Fibroblast of skin of scalp (primary cell): Measurements from ENCODE around the gene RNF144A. TPM values are rescaled to one million over a fixed set of nuclear protein-coding genes. Genes with fewer than 3 reads are reported as not detected.
"Not testable (repeated sequence)": the region's sequence is repeated elsewhere in the genome, so short reads cannot be mapped to it uniquely, and the experiment has no call there.

Experiments used
- DNase-seq: peaks from one replicate; pipeline ENCODE4 v3.0.0-alpha.2; 2013
- polyA plus RNA-seq, 2 experiments: library from polyadenylated mRNA; unstranded; fragments of 120-200 nt; gene quantifications; one replicate each; pipeline ENCODE4 v1.2.1, GENCODE V29; 2013; ENCODE audit not compliant: insufficient read length in 2 of 2

RNF144A gene, protein sequence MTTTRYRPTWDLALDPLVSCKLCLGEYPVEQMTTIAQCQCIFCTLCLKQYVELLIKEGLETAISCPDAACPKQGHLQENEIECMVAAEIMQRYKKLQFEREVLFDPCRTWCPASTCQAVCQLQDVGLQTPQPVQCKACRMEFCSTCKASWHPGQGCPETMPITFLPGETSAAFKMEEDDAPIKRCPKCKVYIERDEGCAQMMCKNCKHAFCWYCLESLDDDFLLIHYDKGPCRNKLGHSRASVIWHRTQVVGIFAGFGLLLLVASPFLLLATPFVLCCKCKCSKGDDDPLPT
- 1.2 TPM for polyA plus RNA-seq (2013, experiment 1 of 2; ENCODE audit: insufficient read length)
- polyA plus RNA-seq (2013, experiment 2 of 2; ENCODE audit: insufficient read length): 1.7 TPM

DNA sequence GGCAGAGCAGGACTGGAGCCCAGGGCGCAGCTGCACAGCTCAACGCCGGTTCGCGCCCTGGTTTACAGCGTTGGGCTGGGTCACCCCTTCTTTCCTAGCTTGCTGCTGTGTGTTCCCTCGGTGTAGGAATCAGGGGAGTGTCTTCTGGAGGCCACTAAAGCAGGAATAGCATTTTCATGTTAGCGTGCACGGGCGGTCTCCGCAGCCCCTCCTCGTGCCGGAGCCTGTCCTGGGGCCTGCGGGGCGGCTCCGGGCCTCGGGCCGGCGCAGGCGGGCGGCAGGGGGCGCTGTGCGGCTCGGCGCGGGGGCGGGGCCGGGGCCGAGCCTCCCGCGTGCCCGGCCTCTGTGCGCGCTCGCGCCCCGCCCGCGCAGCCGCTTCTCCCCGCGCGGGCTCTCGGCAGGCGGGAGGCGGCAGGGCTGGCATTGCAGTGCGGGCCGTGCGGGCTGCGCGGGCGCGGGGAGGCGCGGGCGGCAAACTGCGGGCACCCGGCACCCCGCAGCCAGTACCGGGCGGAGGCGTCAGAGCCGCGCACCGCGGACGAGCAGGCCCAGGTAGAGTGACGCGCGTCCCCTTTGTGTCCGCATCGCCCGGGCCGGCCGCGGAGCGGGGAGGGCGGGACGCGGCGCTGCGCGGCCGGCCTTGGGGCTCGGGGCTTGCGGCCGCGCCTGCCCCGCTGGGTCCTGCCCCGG, at the start of gene RNF144A:
Gene RNF144A (plus strand): TSS at position 342 of the 690 bp plus-strand sequence. CDS start 79,515 bp downstream, outside the sequence.
- peak; percentile 53 for DNase-seq

DNA sequence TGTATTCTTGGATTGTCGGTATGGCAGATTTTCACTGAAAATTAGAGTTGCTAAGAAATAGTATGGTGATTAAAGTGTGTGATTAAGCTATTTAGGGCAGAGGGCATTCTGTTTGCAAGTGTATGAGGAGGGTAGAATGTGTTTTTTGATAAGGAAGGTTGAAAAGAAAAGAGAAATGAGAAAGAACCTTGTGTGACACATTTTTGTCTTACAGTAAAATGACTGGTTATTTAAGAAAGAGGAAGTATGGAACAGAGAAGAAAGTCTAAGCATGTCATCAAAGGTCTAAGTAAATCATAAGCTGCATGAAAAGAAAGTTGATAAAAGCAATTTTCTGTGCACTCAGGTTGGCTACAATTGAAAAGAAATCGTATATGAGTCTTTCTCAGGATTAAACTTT, 44.8 kb upstream of the RNF144A start:
- no peak for DNase-seq

DNA sequence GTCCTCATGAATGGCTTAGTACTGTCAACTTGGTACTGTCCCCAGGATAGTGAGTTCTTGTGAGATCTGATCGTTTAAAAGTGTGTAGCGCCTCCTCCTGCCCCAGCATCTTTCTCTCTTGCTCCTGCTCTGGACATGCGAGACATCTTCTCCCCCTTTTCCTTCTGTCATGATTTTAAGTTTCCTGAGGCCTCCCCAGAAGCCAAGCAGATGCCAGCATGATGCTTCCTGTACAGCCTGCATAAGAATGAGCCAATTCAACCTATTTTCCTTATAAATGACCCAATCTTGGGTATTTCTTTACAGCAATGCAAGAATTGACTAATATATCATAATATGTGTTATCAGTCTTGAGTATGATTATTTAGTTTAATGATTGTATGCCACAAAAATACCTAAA, 43.2 kb upstream of the RNF144A start:
- DNase-seq: no peak

DNA sequence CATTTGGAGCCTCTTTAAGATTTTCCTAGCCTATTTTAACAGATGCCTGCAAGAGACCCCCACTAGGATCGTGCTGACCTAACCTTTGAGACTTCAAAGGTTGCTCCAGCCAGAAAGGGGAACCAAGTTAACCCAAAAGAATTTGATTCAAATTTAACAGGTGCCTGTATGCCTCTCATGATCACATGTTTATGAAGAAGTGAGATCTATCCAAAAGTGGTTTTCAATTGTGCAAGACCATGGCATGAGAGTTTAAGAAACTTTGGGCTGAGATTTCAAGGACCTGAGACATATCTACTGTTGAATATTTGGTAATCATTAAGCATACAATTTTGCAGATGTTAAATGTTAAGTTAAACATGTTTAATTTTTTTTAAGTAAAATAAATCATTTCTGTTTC, 40.9 kb upstream of the RNF144A start:
- no peak for DNase-seq

DNA sequence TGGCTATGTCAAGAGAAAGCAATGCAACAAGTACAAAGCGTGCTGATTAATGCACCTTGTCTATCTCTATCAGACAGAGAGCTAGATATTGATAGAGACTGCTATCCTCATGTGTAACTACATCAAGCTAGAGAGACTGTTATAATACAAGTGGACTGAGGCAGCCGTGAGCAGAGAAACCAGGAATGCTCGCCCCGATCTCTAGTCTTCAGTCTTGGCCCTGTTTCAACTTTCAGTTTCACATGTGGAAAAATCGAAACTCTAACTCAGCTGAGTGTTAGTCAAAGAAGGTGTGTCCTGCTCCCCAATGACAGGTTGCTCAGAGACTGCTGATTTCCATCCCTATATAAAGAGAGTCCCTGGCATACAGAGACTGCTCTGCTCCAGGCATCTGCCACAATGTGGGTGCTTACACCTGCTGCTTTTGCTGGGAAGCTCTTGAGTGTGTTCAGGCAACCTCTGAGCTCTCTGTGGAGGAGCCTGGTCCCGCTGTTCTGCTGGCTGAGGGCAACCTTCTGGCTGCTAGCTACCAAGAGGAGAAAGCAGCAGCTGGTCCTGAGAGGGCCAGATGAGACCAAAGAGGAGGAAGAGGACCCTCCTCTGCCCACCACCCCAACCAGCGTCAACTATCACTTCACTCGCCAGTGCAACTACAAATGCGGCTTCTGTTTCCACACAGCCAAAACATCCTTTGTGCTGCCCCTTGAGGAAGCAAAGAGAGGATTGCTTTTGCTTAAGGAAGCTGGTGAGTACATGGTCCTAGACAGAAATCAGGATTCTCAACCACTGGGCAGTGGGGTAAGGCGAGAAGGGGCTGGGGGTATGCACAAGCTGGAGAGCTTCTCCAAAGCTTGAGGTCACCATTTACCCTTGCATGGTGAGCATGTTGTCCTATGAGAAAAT, 39.6 kb upstream of the RNF144A start, which contains the start of gene RSAD2:
Gene RSAD2 (plus strand): TSS at position 376 of the 903 bp plus-strand sequence. CDS start 24 bp downstream, at position 400.
- peak; percentile 33 for DNase-seq

DNA sequence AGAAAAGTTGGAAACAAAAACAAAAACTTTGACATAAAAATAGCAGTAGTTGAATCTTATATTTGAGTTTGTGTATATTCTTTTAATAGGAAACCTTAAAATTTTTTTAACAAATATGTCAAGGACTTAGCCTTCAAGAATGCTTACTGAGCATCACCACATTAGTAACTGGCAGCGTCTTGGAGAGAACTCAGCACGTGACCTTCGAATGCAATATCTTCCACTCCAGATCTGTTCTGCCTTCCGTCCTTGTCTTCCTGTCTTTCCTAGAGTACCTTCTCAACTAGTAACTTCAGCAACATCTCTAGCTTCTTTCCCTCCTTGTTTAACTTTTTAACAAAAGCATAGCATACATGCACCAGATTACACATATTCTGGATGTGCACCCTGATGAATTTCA, 38.7 kb upstream of the RNF144A start:
- DNase-seq: no peak

DNA sequence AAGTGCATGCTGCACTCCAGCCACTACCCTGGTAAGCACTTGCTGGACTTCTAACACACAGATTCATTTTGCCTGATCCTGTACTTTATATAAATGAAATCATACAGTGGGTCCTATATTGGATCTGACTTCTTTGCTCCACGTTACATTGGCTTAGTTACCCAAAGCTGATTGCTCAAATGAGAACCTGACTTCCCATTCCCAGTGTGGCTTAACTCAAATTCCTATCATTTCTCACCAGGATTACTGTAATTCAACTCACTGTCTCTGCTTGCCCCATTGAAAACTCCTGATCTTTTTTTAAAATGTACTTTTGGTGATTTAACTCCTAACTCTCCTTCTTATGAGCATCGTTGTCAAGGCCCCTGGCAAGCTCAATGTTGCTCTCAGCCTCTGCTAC, 38.2 kb upstream of the RNF144A start:
- peak; percentile 16 for DNase-seq

DNA sequence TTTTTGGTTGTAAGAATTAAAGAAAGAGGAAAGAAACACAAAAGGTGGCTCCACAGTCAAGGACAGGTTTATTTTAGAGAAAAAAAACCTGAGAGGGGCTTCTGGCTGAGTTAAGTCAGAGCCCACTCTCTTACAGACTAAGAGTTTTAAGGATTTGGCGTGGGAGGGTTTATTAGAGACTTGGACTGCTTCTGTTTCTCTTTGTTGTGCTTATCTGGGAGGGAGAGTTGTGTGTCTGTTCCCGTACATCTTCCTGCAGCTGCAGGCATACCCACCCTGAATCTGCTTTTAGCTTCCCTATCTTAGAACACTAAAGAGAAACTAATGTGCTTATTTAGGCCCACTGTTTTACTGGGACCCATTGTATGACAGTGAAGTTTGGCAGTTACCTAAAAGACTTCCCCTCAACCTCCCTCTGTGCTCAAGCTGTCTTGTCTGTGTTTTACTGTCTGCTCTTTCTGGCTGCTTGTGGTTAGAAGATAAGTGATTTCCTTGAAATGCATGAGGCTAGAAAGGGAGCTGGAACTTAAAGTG, 36.9 kb upstream of the RNF144A start:
- DNase-seq: no peak

DNA sequence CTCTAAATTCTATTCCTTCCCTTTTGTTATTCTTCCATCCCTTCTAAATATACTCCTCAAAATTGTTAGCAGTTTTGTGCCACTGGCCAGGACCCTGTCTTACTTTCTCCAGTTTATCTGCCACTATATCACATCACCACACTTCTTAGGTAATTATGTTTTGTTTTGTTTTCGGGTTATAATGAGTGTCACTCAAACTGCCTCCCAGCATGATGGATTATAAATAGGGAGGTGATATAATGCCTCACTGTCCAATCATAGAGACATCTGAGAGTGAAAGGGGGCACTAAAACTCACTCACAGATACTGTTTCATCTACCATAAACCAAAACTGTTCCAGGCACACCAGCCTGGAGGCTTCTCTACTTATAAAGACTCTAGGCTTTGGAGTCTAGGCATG, 36.2 kb upstream of the RNF144A start:
- DNase-seq: no peak

DNA sequence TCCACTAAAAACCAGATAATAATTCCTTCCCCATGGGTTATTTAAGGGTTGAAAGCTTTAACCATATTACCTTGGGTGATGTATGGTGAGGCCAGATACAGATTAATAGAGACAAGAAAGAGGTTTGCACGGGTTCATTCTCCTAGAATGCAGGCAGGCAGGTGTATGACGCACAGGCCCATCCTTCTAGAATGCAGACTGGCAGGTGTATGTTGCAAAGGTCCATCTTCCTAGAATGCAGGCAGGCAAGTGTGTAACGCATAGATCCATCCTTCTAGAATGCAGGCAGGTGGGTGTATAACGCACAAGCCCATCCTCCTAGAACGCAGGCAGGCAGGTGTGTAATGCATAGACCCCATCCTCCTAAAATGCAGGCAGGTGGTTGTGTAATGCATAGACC, 35.7 kb upstream of the RNF144A start:
- no peak for DNase-seq

DNA sequence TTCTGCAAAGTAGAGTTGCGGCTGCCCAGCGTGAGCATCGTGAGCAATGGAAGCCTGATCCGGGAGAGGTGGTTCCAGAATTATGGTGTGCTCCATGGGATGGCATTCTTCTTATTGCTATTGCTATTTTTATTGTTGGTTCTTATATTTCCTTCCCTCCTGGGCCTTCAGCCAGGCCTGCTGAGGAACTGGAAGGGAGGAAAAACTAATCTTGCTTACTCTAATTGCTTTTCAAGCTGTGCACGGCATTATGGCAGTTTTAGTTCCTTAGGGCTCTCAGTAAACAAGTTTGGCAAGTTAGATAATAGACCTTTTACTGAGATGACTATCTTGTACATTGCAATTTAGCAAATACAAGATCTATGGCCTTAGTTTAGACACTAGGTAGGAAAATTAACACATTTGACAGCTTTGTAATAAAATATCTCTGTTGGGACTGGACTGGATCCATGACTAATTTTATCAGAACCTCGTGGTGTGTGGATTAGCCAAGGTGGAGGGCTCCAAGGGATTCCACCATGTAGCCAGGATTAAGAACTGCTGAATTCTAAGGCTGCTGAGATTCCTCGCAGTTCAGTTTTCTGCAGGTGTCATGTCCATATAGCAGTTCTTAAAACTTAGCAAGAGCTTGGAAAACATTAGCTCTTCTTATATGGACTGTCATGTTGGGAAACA, 33.6 kb upstream of the RNF144A start:
- DNase-seq: no peak

DNA sequence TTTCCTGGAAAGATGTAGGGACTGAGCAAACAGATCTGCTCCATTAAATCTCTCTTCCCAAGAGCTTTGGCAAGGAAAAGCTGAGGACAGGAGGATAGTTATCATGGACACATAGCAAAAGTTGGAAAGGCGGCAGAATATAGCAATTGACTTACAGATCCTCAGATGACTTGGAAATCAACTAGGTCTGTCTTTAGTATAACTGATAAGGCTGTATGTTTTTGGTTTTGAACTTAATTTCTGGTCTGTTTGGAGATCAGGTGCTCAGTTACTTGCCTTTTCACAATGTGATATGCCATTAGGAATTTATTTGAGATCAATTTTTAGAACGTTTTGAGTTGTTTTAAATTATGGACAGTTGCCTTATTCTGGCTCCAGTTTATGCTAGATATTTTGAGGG, 31.7 kb upstream of the RNF144A start:
- no peak for DNase-seq

DNA sequence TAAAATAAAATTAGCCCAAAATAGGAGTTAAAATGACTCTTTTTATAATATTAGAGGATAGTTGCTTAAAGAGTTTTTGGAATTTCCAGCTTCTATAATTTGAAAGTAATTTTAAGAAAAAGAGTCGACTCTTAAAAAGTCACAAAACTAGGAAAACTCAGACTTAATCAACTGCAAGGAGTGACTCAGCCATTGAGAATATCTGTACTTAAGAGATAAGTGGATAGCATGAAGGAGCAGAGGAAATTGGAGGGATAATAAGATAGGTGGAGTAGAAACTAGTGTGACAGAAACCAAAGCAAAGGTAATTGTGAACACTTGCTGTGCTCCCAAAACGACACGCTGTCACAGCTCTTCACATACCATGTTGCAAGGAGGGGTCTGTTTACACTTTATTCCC, 31.2 kb upstream of the RNF144A start:
- no peak for DNase-seq

DNA sequence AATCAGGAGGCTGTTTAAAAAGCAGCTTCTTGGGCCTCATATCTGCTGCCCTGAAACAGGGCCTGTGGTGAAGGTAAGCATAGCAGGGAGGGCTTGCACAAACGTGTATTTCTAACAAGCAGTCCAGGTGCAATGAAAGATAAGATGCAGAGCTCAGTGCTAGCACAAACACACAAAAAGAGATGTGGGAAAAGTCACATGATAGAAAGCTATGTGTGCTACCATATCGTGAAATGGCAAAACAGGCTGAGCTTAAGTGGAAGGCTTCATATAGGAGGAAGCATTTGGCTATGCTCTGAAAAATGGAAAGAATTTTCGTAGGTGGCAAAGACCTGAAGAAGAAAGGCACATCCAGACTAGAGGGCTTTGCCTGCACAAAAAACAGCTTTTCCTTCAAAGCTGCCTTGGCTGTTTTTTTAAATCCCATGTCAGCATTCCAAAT, 29.4 kb upstream of the RNF144A start:
- DNase-seq: no peak

DNA sequence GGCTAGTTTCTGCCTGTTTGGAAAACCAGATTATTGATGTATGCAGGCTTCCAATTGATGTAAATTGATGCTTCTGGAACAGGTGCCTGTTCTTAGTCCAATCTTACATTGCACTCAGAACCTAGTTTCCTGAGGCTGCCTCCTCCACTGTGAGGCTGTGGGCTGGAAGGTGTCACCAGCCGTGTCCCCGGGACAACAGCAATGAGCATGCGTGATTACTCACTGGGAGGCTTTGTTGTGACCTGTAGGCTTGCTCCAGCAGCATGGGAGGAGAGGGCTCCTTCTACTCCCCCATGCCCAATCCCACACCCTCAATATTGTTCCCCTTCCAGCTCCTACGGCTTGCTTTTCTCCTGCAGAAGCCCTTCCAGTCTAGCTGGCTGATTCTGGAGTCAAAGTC, 28.5 kb upstream of the RNF144A start:
- no peak for DNase-seq

DNA sequence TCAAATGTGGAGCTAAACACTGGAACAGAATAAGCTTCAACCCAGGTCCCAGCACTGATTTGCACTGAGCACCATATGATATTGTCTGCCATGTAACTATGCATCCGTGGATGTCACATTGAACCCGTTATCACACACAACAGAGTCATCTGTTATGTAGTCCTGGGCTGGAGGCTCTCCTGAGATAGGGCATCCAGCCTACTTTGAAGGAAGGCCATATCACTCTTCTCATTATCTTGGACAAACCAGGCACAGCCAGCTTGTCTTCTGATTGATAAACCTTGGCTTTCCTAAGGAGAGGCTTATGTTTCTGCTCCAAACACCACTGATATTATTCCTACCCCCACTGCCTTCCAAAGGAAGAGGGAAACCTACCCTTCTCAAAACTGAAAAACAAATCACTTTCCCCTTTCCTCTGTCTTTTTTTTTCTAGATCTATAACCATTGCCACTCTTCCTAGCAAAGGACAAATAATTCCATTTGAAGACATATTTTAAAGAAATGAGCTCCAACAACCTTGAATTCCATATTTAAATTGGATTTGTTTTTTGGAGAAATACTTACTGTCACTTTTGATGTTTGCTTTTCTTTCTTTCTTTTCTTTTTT, 23.2 kb upstream of the RNF144A start:
- no peak for DNase-seq

DNA sequence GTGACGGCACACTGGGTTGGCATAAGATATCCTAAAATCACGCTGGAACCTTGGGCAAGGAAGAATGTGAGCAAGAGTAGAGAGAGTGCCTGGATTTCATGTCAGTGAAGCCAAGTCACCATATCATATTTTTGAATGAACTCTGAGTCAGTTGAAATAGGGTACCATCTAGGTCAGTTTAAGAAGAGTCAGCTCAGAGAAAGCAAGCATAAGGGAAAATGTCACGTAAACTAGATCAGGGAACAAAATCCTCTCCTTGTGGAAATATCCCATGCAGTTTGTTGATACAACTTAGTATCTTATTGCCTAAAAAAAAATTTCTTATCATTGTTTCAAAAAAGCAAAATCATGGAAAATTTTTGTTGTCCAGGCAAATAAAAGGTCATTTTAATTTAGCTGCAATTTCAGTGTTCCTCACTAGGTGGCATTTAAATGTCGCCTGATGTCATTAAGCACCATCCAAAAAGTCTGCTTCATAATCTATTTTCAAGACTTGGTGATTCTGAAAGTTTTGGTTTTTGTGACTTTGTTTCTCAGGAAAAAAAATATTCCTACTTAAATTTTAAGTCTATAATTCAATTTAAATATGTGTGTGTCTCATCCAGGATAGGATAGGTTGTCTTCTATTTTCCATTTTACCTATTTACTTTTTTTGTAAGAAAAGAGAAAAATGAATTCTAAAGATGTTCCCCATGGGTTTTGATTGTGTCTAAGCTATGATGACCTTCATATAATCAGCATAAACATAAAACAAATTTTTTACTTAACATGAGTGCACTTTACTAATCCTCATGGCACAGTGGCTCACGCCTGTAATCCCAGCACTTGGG, 20.1 kb upstream of the RNF144A start:
- DNase-seq: peak; percentile 51

DNA sequence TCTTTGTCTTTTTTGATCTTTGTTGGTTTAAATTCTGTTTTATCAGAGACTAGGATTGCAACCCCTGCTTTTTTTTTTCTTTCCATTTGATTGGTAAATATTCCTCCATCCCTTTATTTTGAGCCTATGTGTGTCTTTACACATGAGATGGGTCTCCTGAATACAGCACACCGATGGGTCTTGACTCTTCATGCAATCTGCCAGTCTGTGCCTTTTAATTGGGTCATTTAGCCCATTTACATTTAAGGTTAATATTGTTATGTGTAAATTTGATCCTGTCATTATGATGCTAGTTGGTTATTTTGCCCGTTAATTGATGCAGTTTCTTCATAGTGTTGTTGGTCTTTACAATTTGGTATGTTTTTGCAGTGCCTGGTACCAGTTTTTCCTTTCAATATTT, 14.6 kb upstream of the RNF144A start:
- not testable (repeated sequence) for DNase-seq

DNA sequence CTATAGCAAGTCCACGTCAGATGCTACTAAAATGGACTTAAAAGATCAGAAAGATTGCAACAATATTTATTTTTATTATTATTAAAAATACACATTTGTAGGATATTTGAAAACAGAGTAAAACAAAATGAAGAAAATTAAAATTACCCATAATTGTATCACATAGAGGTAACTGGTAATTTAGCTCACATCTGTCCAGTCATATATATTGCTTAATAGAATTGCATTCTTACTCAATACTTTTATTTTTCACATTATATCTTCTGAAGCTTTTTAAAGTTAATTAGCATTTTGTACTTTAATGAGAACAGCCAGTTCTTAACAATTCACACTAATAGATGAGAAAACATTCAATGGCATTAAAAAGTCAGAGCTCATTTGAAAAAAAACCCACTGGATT, 11.5 kb upstream of the RNF144A start:
- DNase-seq: no peak

DNA sequence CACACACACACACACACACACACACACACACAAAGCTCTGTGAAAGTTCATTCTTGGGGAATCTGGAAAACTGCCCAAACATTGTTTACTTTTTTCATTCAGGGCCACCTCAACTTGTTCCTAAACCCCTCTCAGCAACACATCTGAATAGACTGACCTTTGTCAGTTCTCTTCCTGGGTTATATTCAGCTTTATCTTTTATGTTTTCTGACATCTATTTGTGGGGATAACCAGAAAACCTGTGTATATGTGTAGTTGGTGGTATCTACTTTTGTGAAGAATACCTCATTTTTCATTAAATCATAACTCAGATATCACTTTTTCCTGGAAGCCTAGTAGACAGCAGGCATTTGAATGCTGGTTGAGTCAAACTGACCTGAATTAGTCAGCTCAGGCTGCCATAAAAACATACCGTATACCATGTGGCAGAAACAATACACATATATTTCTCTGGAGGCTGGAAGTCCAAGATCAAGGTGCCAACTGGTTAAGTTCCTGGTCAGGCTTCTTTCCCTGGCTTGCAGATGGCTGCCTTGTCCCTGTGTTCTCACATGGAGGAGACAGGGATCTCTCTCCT, 11.0 kb upstream of the RNF144A start:
- DNase-seq: no peak
